NB4 (cell line): ENCODE data around the gene PRPF6.

Source experiments
- MYC ChIP-seq: IDR thresholded peaks from 2 replicates; pipeline ENCODE4 v1.6.1; 2011; ENCODE audit warnings: low read depth, low read length
- POLR2A ChIP-seq: IDR thresholded peaks from 2 replicates; pipeline ENCODE4 v1.6.1; 2011; ENCODE audit warnings: mild to moderate bottlenecking; ENCODE audit not compliant: insufficient read length; ENCODE audit errors: extremely low read depth
- TF ChIP-seq, protein P1 (sequence below): IDR thresholded peaks from 2 replicates; pipeline ENCODE4 v1.6.1; 2011; ENCODE audit warnings: low read depth, low read length
- TF ChIP-seq, protein P2 (sequence below): IDR thresholded peaks from one replicate; pipeline ENCODE4 v1.5.1; 2012; ENCODE audit warnings: low read depth, low read length

DNA sequence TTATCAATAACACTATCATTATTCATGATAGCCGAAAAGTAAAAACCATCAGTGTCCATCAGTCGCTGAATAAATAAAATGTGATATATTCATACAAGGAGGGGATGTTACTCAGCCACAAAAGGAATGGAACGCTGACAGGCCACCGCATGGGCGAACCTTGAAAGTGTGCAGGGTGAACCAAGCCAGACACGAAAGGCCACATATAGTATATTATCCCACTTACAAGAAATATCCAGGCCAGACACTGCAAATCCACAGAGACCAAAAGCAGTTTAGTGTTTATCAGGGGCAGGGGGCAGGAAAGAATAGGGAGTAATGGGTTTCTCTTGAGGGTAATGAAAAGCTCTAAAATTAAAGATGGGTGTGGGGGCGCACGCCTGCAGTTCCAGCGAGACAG, 62.8 kb downstream of the PRPF6 start:
- TF ChIP-seq, protein P1, sequence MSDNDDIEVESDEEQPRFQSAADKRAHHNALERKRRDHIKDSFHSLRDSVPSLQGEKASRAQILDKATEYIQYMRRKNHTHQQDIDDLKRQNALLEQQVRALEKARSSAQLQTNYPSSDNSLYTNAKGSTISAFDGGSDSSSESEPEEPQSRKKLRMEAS: no peak
- TF ChIP-seq POLR2A (no peak), MYC (no peak)
- TF ChIP-seq, protein P2, sequence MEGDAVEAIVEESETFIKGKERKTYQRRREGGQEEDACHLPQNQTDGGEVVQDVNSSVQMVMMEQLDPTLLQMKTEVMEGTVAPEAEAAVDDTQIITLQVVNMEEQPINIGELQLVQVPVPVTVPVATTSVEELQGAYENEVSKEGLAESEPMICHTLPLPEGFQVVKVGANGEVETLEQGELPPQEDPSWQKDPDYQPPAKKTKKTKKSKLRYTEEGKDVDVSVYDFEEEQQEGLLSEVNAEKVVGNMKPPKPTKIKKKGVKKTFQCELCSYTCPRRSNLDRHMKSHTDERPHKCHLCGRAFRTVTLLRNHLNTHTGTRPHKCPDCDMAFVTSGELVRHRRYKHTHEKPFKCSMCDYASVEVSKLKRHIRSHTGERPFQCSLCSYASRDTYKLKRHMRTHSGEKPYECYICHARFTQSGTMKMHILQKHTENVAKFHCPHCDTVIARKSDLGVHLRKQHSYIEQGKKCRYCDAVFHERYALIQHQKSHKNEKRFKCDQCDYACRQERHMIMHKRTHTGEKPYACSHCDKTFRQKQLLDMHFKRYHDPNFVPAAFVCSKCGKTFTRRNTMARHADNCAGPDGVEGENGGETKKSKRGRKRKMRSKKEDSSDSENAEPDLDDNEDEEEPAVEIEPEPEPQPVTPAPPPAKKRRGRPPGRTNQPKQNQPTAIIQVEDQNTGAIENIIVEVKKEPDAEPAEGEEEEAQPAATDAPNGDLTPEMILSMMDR: no peak
